ENCODE data around the gene ZNF501.

DNA sequence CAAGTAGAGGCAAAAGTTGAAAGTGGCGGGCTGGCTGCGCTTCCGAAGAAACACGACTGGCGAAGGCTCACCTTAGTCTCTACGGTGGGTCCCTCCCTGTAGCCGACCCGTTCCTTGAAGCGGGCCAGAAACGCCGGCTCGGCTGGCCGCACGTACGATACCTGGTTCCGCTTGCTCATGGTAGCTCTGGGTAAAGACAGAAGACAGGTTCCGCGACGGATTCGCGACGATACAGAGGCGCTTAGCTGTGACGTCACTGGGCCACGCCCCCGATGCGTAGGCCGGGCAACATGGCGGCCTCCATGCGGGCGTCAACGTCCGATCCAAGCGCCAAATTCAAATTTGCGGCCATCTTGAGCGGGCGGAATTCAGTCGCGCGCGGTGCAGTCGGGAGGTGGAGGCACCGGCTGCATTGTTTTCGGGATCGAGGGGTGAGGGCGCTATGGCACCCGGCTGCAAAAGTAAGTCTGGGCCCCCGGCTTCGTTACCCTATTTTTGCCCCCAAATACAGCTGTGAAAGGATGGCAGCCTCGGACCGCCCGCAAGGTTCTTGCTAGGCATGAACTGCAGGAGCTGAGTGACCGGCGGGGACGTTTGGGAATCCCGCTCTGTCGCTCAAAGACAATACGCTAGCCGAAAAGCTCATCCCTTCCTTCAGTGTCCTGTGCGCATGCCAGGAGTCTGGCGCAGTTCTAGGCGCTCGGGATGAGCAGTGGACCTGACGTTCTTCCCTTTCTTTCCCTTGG lies 32.2 kb downstream of the ZNF501 start, which contains the start of the genes KIAA1143 and KIF15:
- TF ChIP-seq TAF1 (IDR thresholded peaks at IDR 0.05; ENCODE audit: low read depth) (peak; percentile 49), RAD21 (conservative IDR thresholded peaks at IDR 0.05) (peak; percentile 51), EZH2 (IDR thresholded peaks at IDR 0.05; ENCODE audit: borderline replicate concordance, insufficient read depth, low read length, poor library complexity, severe bottlenecking) (no peak)
- TF ChIP-seq, protein P1, sequence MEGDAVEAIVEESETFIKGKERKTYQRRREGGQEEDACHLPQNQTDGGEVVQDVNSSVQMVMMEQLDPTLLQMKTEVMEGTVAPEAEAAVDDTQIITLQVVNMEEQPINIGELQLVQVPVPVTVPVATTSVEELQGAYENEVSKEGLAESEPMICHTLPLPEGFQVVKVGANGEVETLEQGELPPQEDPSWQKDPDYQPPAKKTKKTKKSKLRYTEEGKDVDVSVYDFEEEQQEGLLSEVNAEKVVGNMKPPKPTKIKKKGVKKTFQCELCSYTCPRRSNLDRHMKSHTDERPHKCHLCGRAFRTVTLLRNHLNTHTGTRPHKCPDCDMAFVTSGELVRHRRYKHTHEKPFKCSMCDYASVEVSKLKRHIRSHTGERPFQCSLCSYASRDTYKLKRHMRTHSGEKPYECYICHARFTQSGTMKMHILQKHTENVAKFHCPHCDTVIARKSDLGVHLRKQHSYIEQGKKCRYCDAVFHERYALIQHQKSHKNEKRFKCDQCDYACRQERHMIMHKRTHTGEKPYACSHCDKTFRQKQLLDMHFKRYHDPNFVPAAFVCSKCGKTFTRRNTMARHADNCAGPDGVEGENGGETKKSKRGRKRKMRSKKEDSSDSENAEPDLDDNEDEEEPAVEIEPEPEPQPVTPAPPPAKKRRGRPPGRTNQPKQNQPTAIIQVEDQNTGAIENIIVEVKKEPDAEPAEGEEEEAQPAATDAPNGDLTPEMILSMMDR (IDR thresholded peaks at IDR 0.05; ENCODE audit: poor library complexity, severe bottlenecking), result no peak
- TF ChIP-seq, protein P2, sequence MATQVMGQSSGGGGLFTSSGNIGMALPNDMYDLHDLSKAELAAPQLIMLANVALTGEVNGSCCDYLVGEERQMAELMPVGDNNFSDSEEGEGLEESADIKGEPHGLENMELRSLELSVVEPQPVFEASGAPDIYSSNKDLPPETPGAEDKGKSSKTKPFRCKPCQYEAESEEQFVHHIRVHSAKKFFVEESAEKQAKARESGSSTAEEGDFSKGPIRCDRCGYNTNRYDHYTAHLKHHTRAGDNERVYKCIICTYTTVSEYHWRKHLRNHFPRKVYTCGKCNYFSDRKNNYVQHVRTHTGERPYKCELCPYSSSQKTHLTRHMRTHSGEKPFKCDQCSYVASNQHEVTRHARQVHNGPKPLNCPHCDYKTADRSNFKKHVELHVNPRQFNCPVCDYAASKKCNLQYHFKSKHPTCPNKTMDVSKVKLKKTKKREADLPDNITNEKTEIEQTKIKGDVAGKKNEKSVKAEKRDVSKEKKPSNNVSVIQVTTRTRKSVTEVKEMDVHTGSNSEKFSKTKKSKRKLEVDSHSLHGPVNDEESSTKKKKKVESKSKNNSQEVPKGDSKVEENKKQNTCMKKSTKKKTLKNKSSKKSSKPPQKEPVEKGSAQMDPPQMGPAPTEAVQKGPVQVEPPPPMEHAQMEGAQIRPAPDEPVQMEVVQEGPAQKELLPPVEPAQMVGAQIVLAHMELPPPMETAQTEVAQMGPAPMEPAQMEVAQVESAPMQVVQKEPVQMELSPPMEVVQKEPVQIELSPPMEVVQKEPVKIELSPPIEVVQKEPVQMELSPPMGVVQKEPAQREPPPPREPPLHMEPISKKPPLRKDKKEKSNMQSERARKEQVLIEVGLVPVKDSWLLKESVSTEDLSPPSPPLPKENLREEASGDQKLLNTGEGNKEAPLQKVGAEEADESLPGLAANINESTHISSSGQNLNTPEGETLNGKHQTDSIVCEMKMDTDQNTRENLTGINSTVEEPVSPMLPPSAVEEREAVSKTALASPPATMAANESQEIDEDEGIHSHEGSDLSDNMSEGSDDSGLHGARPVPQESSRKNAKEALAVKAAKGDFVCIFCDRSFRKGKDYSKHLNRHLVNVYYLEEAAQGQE (IDR thresholded peaks at IDR 0.05; ENCODE audit: borderline replicate concordance), result no peak

Data from neural cell (in vitro differentiated cells).